Hindlimb muscle (tissue), 1 donor: ENCODE data around the gene HCN1. TPM values are rescaled to one million over a fixed set of nuclear protein-coding genes. Genes with fewer than 3 reads are reported as not detected.

Experiments used
- DNase-seq: peaks from one replicate; pipeline ENCODE4 v3.0.0-alpha.2; 2013
- polyA plus RNA-seq: library from polyadenylated mRNA; unstranded; fragments of 120-200 nt; gene quantifications from one replicate; pipeline ENCODE4 v1.2.1, GENCODE V29; 2013; ENCODE audit not compliant: insufficient read length

Gene HCN1
- polyA plus RNA-seq, 1 donor = 1.8 TPM

DNA sequence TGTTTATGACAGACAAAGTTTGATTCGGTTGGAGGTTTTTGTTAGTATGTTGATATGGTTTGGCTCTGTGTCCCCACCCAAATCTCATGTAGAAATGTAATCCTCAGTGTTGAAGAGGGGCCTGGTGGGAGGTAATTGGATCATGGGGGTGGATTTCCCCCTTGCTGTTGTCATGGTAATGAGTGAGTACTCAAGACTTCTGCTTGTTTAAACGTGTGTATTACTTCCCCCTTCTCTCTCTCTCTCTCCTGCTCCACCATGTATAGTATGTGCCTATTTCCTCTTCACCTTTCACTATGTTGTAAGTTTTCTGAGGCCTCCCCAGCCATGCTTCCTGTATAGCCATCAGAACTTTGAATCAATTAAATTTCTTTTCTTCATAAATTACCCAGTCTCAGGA lies 415.1 kb downstream of the HCN1 start:
- no peak for DNase-seq

DNA sequence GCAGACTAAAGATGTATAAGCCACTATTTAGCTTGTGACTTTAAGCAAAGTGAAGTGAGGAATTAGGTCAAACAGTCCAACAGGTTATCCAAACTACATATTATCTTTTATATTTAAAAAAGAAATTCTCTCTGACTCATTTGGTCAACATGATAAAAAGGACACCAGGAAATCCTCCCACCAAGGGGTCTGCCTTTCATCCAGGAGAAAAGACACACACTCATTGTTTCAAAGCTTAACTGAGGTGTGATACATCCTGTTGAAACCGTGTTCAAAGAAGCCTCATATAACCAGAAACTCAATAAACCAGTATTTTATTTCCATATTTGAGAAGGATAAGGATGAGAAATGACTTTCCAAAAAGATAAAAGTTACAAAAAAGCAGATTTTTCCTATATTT lies 417.1 kb downstream of the HCN1 start:
- DNase-seq = no peak

GRCh38 chr5:45277860-45278259 lies 418.3 kb downstream of the HCN1 start:
- no peak for DNase-seq

DNA sequence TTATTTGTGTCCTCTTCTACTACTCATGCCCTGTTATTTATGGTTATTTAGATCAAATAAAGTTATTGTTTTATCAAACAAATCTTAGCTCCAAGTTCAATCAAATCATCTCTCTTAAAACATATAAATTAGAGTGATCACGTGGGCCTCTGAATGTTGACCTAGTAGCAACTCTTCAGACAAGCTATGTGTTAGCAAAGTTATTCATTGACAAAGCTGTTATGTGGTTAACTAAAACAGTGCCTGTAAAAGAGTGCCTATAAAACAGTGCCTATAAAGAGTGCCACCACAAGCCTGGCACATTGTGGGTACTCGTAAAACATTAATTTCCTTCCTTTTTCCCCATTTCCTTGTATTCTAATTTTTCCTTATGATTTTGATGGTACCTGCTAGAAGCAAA lies 421.9 kb downstream of the HCN1 start:
- no peak for DNase-seq

- DNase-seq = no peak
Measured at GRCh38 chr5:45271626-45272025, 424.6 kb downstream of the HCN1 start.

- no peak for DNase-seq
Measured at GRCh38 chr5:45264447-45264846, 431.7 kb downstream of the HCN1 start.

GRCh38 chr5:45262061-45262590 lies 434.1 kb downstream of the HCN1 start:
- no peak for DNase-seq

DNA sequence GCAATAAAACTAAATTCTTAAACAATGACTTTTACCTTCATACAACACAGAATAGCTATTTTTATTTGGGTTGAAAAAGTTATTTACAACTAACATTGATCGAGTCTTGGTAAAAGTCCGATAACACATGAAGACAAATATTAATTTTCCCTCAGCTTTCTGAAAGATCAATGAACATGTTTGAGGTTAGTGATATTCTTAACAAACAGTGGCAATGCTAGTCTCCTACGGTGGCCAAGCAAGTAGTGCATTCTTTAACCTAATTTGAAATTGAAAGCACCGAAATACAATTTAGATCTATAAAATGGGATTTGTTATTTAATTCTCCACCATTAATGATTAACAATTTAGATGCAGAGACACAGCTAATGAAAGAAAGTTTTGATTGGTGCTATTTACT lies 435.1 kb downstream of the HCN1 start:
- DNase-seq = no peak

GRCh38 chr5:45260292-45260691 lies 435.9 kb downstream of the HCN1 start:
- no peak for DNase-seq

DNA sequence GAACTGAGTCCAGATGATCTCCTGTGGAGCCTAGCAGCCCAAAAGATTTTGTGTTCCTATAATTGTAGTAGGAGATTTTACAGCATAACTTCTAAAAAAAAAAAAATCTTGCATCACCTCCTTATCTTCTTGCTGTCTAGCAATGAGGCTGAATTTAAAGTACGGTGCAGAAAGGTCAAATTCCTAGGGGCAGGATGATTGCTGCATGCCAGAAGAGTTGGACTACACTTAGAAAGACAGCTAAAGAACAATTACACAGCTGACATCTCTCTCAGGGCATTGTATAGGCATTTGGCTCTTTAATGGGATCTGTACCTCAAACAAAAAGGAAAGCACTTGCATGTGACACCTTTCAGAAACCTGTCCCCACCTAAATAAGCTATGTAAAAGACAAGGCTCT lies 443.2 kb downstream of the HCN1 start:
- DNase-seq = no peak

DNA sequence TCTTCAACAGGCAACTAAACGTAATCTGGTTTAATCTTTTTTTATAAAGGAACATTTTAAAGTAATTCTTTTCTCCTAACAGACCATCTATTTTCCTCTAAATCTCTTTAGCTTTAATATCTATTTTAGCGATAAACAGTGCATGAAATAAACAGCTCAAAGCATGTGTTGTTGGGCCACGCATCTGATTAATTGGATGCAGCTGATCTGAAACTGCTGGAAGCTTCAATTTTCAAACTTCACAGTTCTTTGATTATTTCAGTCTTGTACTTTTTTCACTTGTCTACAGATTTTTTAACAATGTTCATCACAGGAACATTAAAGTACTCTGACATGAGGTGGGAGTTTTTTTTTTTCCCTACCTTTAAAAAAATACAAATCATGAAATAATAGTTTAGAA lies 443.6 kb downstream of the HCN1 start:
- no peak for DNase-seq

- no peak for DNase-seq
Measured at GRCh38 chr5:45225571-45226031, 470.6 kb downstream of the HCN1 start.

DNA sequence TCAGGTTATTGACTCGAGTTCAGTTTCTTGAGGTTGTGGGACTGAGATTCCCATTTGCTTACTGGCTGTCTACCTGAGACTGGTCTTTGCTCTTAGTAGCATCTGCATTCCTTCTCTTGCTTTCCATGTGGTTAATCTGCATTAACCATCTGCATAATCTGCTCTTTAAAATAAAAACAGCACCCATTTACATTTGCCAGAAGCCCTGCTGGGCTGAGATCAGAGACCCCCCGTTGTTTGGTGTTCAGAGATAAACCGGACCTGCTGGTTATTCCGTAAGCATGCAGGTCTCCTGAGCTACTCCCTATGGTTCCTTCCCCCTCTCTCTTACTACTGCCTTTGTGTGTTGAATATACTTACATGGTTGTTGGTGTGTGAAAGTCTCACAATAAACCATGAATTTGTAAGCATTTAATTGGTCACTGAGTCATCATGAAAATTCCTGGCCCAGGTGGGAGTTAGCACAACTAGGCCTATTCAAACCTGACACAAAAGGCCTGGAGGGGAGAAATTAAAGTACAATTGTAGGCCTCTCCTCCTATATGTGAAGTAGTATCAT lies 490.7 kb downstream of the HCN1 start:
- no peak for DNase-seq
